ENCODE data around the gene BNC2.

DNA sequence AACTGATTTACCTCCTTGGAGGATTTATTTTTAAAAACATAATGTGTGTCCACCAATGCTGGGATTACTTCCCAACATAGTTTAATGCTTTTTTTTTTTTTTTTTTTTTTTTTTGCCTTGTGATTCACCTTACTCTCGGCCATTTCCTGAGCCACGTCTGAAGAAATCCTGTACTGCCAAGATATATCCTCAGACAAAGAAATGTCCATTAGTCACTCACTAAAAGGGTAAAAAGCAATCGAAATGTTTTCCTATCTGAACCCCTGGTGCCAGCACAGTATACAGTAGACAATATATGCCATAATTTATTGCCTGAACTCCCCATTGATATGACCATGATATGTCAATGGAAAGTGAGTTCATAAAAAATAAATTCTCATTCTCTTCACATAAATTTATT lies 344.1 kb downstream of the BNC2 start:
- TF ChIP-seq, protein P1, sequence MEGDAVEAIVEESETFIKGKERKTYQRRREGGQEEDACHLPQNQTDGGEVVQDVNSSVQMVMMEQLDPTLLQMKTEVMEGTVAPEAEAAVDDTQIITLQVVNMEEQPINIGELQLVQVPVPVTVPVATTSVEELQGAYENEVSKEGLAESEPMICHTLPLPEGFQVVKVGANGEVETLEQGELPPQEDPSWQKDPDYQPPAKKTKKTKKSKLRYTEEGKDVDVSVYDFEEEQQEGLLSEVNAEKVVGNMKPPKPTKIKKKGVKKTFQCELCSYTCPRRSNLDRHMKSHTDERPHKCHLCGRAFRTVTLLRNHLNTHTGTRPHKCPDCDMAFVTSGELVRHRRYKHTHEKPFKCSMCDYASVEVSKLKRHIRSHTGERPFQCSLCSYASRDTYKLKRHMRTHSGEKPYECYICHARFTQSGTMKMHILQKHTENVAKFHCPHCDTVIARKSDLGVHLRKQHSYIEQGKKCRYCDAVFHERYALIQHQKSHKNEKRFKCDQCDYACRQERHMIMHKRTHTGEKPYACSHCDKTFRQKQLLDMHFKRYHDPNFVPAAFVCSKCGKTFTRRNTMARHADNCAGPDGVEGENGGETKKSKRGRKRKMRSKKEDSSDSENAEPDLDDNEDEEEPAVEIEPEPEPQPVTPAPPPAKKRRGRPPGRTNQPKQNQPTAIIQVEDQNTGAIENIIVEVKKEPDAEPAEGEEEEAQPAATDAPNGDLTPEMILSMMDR (conservative IDR thresholded peaks at IDR 0.05; ENCODE audit: low read length), result no peak
- no peak for TF ChIP-seq EZH2phosphoT487 (IDR thresholded peaks at IDR 0.05; ENCODE audit: borderline replicate concordance)

Data from Loucy (cell line).